ENCODE measurements around the gene SERINC1.

The SERINC1 gene

GRCh38 chr6:122432816-122433215 is 38.8 kb downstream of the SERINC1 start:
- no peak for DNase-seq (ENCODE audit: low spot score)

- DNase-seq (ENCODE audit: low spot score) = no peak
Observed at GRCh38 chr6:122431780-122432179, 39.8 kb downstream of the SERINC1 start.

- no peak for DNase-seq (ENCODE audit: low spot score)
Observed at GRCh38 chr6:122429323-122429722, 42.3 kb downstream of the SERINC1 start.

DNA sequence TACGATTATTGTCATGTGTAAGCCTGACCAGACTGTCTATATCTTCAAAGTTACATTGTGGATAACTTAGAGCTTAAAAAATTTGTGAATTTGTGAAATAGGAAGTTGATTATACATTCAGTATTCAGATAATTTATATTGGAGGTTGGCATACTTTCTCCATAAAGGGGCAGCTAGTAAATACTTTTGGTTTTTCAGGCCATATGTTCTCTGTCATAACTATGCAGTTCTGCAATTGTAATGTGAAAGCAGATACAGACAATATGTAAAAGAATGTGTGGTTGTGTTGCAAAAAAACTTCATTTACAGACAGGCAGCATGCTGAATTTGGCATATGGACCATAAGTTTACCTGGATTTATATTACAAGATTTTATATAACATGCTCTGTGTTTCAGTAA is 42.8 kb downstream of the SERINC1 start:
- DNase-seq (ENCODE audit: low spot score) = no peak

DNA sequence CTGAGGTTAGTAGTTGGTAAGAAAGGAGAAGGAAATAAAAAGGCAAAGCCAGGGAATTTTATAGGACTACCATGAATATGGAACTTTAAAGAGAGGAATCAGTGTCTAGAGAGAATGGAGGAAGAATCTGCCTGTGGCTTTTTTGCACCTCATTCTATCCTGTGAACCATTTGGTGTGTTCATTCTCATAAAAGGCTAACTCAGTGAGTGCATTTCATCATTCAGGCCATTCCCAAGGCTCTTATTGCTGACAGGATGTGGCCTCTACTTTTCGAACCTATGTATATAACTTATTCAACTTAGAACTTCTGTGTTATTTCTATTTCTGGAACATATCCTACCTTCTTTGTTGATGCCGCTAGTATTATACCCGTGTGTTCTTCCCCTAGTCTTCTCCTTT is 45.0 kb downstream of the SERINC1 start:
- no peak for DNase-seq (ENCODE audit: low spot score)

GRCh38 chr6:122423734-122424133 is 47.9 kb downstream of the SERINC1 start:
- no peak for DNase-seq (ENCODE audit: low spot score)

DNA sequence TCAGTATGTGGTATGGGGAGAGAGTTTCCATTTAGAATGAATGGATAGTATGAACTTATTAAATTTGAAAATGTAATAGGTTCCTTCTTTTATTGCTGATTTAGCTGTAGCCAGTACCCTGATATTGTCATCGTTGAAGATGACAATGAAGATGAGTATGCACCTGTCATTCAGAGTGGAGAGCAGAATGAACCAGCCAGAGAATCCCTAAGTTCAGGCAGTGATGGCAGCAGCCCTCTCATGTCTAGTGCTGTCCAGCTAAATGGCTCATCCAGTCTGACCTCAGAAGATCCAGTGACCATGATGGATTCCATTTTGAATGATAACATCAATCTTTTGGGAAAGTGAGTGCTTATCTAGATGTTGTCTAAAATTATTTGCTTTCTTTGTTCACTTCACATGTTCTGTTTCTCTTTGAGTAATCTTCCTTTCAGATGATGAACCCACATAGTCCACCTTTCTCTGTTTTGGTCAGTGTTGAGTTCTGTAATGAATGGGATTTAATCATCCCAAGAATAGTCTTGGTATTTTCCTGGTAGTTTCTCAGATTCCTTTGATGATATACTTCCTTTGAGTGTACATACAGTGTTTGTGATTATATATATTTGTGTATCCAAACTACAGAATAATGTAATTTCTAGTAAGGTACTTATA is 48.9 kb downstream of the SERINC1 start:
- no peak for DNase-seq (ENCODE audit: low spot score)

- DNase-seq (ENCODE audit: low spot score) = no peak
Observed at GRCh38 chr6:122422003-122422402, 49.6 kb downstream of the SERINC1 start.

DNA sequence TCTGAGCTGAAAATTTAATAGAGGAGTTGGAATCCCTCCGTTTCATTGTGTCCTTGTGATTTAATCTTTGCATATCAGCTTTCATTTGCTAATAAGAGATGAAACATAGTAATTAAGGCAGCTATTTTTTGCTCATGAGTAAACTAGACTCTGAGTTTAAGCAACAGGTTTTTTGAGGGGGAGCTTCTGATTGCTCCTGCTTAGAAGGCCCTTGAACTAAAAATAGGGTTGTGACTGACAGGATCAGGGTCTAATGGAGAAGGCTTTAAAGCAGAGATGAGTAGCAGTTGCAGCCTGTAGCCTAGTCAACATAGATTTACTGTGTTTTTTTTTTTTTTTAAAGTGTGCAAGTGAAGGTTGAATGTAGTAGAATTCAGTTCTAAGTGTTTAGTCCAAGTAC is 54.8 kb downstream of the SERINC1 start:
- DNase-seq (ENCODE audit: low spot score) = no peak

- no peak for DNase-seq (ENCODE audit: low spot score)
Observed at GRCh38 chr6:122412001-122412400, 59.6 kb downstream of the SERINC1 start.

DNA sequence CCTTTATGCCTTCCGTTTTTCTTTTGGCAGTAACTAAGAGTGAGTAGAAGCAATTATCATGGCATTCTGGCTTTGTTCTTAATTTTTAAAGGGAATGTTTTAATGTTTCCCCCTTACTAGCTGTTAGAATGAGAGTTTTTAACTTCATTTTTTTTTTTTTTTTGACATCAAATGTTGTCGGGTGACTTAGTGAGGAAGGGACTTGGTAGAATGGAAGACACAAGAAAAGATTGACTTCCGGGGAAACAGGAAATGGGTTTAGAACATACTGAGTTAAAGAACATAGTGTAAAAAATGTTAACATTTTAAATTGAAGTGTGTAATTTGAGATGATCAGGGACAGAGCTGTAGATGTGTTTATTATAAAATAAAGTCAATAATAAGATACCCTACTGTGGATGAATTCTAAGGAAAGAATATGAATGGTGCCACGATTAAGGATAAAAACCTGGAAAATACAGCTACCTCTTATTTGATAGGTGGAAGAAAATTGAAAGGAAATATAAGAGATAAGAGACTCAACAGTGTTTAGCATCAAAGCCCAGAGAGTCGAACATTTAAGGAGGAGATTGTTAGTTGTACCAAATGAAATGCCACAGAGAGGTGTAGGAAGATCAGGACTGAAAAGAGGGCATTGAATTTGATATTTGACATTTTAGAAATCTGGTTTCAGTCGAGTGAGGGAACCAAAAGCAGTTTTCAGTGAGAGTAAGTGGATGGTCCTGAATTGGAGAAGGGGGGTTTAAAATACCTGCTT is 62.7 kb downstream of the SERINC1 start:
- DNase-seq (ENCODE audit: low spot score) = peak; percentile 33

DNA sequence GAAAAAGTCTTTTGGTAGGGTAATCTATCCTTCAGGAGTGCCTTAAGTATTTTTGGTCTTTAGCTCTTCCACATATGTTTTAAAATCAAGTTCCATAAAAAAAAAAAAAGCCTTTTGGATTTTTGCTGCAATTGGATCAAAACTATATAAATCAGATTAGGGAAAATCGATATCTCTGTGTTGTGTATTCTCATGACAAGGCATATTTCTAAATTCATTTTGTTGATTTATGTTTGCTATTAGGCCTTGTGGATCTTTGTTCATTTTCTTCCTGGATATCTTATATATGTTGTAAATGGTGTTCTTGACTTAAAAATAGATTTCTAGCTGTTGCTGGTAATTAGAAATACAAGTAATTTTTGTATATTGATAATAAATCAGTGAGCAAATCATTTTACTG is 63.4 kb downstream of the SERINC1 start:
- no peak for DNase-seq (ENCODE audit: low spot score)

DNA sequence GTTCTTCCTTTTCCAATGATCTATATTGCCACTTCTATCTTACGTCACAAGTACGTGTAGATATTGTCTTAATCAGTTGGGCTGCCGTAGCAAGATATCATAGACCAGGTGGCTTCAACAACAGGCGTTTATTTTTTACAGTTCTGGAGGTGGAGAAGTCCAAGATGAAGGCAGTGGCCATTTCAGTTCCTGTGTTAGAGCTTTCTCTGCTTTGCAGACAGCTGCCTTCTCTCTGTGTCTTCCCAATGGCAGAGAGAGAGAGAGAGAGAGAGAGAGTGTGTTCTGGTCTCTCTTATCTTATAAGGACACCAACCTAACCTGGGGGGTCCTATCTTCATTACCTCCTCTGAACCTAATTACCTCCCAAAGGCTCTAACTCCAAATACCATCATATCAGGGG is 63.9 kb downstream of the SERINC1 start:
- no peak for DNase-seq (ENCODE audit: low spot score)

DNA sequence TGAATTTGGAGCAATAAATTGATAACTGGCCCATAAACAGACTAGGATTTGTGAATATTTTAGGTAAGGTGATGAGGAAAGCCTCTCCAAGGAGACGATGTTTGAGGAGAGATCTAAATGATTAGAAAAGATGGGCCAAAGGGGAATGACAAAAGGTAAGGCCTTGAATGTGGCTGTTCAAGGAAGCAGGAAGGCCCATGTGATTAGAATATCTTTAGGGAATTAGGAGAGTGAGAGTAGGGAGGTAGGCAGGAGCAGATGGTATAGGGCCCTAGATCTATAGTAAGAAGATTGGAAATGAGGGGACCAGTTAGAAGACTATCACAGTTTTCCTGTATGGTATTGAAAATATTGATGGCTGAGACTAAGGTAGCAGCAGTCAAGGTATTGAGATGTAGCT is 65.4 kb downstream of the SERINC1 start:
- DNase-seq (ENCODE audit: low spot score) = no peak

DNA sequence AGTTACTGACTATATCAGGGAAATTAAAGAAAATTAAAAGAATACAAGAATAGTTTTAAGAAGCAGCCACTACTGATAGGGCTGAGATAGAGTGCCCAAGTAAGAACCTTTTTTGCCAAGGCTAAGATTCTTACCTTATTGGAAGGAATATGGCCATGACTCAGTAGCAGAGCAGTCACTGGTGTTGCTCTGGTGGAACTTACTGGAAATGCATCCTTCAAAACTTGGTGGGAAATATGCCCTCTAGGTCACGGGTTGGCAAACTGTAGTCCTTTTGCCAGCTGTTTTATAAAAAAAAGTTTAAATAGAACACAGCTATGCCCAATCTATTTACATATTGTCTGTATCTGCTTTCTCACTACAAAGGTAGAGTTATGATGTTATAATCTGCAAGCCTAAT is 66.2 kb downstream of the SERINC1 start:
- DNase-seq (ENCODE audit: low spot score) = no peak

DNA sequence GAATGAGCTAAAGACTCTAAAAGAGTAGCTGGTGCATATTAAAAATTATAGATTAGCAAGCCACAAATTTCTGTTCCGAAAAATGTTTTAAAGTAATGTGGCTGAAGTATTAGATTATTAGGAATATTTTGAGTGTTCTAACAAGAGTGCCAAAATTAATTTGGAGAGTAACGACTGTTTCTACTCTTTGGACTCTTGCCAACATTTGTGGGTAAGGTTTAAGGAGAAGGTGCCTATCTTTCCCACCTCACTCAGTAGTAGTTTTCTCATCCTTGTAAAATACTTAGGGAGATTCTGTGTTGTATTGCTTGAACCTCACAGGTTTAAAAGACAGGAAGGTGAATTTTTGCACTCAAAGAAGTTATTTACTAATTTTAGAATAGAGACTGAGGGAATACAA is 67.2 kb downstream of the SERINC1 start:
- no peak for DNase-seq (ENCODE audit: low spot score)

DNA sequence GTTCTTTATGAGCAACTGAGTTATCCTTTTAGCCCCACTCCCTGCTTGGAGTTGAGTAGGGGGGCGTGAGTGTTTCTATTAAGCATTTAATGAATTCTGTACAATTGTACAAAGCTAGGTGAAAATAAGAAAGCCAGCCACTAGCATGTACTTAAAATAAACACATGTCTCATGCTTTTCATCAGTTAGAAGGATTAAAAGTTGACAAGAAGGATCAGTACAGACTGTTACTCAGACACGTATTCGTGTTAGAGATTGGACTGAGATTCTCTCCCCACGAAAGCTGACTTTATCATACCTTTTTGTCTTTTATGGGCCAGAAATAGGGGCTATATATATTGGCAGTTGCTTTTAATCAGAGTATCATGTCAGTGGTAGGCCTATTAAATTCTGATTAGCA is 70.5 kb downstream of the SERINC1 start:
- no peak for DNase-seq (ENCODE audit: low spot score)

- no peak for DNase-seq (ENCODE audit: low spot score)
Observed at GRCh38 chr6:122400462-122401089, 71.0 kb downstream of the SERINC1 start.

DNA sequence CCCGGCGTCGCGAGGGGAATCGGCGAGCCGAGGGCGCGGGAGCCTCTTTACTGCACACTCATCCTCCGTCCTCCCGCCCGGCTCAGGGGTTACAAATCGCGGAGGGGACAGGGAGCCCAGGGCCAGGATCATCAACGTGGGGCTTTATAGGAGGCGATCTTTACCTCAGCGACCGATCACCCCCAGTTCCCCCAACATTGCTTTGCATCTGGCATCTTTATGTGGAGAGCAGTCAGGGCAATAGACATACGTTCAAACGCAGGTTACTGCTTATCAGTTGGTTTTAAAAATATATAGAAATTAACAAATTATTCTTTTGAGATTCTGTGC is 71.5 kb downstream of the SERINC1 start:
- DNase-seq (ENCODE audit: low spot score) = no peak

GRCh38 chr6:122399348-122400120 is 72.1 kb downstream of the SERINC1 start, which contains the start of gene HSF2:
Gene HSF2 (plus strand): TSS chr6:122399652. CDS start chr6:122399738, 86 bp downstream.
- DNase-seq (ENCODE audit: low spot score) = peak; percentile 97

GRCh38 chr6:122399055-122399347 is 72.6 kb downstream of the SERINC1 start:
- no peak for DNase-seq (ENCODE audit: low spot score)

DNA sequence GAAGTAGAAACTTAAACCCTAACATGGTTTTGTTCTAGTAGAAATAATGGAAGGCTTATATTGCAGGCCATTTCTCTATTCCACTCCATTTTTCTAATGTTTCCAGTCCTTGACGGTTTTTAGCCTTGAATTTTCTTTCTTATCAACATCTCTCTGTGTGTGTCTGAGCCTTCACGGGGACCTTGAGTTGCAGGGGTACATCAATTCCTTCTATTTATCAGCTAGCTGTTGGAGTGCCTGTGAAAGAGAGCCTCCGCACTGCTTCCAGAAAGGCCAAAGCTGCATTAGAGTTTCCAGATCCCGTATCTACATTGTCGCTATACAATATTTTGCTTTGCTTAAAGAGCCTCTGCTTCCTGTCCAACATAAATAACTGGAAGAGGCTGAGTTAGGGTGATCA is 77.6 kb downstream of the SERINC1 start:
- no peak for DNase-seq (ENCODE audit: low spot score)

- no peak for DNase-seq (ENCODE audit: low spot score)
Observed at GRCh38 chr6:122393351-122393896, 78.2 kb downstream of the SERINC1 start.
